ENCODE measurements around the gene MAML2. TPM values are rescaled to one million over a fixed set of nuclear protein-coding genes. Genes with fewer than 3 reads are reported as not detected.
A peak's percentile ranks its signal among the peaks of the same experiment; 100 is the strongest.

Gene MAML2
- total and polyA plus RNA-seq, 8 donors = 1.3 to 22.8 (median 12.1) TPM

DNA sequence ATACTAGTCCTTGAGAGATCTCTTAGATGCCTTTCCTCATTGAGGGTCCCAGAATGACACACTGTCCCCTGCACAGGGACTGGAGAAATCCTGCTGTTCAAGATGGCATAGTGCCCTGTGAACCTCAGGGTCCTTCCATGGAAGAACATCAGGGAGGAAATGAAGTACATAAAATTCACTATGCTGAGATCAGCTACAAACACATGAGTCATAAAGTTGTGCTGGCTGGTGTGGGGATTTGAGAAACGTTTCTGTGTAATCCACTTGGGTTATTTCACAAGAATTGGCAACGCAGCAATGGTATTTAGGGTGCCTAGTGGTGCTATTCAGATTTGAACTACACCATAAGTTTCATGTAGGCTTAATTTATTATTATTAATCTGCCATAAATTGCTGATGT, 174.4 kb downstream of the MAML2 start:
- WGBS, 5 donors = 24 to 42% (median 35%) methylated on average over 2 of the region's 2 CpGs
- peak in 1 of 2 donors; percentile 61 for DNase-seq
- no peaks in the 10 kb centered on the region for H3K27me3 ChIP-seq
- intact Hi-C loops (cut with DNase I; ENCODE audit: low total_unique reads) = no loop called here
- peak overlapping the region in 4 of 5 donors; percentile 19 to 72 (median 54) for H3K27ac ChIP-seq
- peaks cover 15 to 41% (median 21%) of the 10 kb centered on the region in 4 donors for H3K4me1 ChIP-seq
- H3K9me3 ChIP-seq = no peaks in the 10 kb centered on the region
- H3K4me3 ChIP-seq = no peak overlapping the region
- peak; percentile 15 to 60 (median 22) for TF ChIP-seq POLR2AphosphoS5 (IDR thresholded peaks at IDR 0.05)
- TF ChIP-seq, protein P1, sequence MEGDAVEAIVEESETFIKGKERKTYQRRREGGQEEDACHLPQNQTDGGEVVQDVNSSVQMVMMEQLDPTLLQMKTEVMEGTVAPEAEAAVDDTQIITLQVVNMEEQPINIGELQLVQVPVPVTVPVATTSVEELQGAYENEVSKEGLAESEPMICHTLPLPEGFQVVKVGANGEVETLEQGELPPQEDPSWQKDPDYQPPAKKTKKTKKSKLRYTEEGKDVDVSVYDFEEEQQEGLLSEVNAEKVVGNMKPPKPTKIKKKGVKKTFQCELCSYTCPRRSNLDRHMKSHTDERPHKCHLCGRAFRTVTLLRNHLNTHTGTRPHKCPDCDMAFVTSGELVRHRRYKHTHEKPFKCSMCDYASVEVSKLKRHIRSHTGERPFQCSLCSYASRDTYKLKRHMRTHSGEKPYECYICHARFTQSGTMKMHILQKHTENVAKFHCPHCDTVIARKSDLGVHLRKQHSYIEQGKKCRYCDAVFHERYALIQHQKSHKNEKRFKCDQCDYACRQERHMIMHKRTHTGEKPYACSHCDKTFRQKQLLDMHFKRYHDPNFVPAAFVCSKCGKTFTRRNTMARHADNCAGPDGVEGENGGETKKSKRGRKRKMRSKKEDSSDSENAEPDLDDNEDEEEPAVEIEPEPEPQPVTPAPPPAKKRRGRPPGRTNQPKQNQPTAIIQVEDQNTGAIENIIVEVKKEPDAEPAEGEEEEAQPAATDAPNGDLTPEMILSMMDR (IDR thresholded peaks at IDR 0.05) = no peak
- no peaks in the 10 kb centered on the region for H3K36me3 ChIP-seq

DNA sequence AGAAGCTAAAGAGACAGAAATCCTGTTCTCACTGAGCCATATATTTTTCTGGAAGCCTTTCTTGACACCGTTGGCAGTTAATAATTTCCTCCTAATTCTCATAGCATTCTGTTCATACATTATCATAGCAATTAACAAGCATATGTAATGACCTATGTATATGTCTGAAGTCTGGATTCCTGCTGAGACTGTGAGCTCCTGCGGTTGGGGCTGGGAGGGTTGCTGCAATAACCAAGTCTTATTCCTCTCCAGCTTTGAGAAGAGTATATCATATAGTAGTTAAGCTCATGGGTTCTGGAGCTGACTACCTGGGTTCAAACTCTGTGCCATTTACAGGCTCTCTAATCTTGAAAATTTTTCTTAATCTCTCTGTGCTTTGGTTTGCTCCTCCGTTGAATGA, 175.2 kb downstream of the MAML2 start:
- H3K27me3 ChIP-seq = no peaks in the 10 kb centered on the region
- peaks cover 15 to 41% (median 21%) of the 10 kb centered on the region in 4 donors for H3K4me1 ChIP-seq
- no peak for DNase-seq
- H3K36me3 ChIP-seq = no peaks in the 10 kb centered on the region
- no peaks in the 10 kb centered on the region for H3K9me3 ChIP-seq
- H3K4me3 ChIP-seq = no peak overlapping the region
- peak overlapping the region in 1 of 5 donors; percentile 72 for H3K27ac ChIP-seq
- WGBS, 5 donors = 87 to 94% (median 92%) methylated on average over 3 of the region's 3 CpGs
- TF ChIP-seq POLR2AphosphoS5 (IDR thresholded peaks at IDR 0.05) (no peak), POLR2A (IDR thresholded peaks at IDR 0.05) (no peak), EP300 (IDR thresholded peaks at IDR 0.05) (no peak)
- TF ChIP-seq, protein P1 (IDR thresholded peaks at IDR 0.05) = no peak
- intact Hi-C loops (cut with DNase I; ENCODE audit: low total_unique reads) = no loop called here

DNA sequence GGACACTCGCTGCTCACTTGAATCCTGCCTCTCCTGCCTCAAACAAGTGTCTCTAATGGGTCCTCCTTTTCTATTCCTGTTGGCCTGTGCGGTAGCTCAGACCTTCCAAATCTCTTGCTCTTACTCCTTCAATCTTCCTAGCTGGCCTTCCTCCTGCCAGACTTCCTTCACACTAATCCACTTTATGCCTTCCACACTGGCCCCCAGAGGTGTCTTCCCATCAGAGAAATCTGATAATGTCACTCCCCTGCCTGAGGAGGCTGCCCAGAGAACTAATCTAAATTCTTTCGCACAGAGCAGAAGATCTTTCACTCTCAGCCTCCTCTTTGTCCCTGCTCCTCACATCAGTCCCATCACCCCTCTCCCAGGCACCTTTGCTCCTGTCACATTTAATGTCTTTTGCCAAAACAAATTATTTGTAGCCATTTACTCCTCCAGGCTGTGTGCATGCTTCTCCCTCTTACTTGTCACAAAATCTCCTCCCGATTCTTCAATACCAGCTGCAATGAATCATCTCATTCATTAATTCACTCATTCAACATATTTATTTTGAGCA, 175.7 kb downstream of the MAML2 start:
- WGBS, 5 donors = 90 to 93% (median 92%) methylated on average over 4 of the region's 4 CpGs
- Histone ChIP-seq H3K4me3 (no peak overlapping the region), H3K9me3 (no peaks in the 10 kb centered on the region), H3K36me3 (no peaks in the 10 kb centered on the region), H3K27ac (peak overlapping the region in 1 of 5 donors; percentile 42), H3K27me3 (no peaks in the 10 kb centered on the region), H3K4me1 (peaks cover 15 to 41% (median 21%) of the 10 kb centered on the region in 4 donors)
- intact Hi-C loops (cut with DNase I; ENCODE audit: low total_unique reads) = no loop called here
- DNase-seq = no peak
- TF ChIP-seq POLR2AphosphoS5 (IDR thresholded peaks at IDR 0.05) = no peak
- TF ChIP-seq, protein P1 (IDR thresholded peaks at IDR 0.05) = no peak
- no peak for TF ChIP-seq POLR2A (IDR thresholded peaks at IDR 0.05)
- no peak for TF ChIP-seq EP300 (IDR thresholded peaks at IDR 0.05)

DNA sequence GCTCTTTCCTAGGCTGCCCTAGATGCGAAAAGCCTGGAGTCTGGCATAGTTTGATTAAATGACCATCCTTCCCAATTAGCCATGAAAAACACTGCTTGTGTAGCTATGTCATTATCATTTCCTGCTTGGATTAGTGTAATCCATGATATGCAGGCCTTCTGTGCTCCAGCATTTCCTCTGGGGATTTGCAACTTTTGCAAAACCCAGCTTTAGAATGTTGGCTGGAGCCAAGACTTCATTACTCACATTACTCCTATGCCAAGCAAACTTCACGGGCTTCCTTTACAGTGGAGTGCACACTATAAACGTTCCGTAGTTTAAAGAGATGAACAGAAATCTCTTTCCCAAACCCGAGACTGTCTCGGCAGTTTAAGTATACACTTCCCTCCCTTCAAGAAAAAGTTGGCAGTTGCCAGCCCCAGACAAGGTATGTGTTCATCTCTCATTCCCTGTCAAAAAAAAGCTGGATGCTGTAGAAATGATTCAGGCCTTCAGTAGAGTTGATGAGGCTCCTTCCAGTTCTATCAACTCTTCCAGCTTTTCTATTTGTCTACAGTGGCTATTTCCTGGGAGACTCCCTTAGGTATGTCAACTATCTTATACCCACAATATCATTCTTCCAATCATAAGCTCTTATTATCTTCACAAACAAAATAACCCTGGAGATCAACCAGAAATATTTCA, 180.0 kb downstream of the MAML2 start:
- Histone ChIP-seq H3K27me3 (no peaks in the 10 kb centered on the region), H3K4me1 (peaks cover 0 to 17% (median 5%) of the 10 kb centered on the region in 4 donors), H3K27ac (peak overlapping the region in 4 of 5 donors; percentile 50 to 69 (median 66)), H3K4me3 (no peak overlapping the region), H3K9me3 (no peaks in the 10 kb centered on the region), H3K36me3 (no peaks in the 10 kb centered on the region)
- DNase-seq = peak in 1 of 2 donors; percentile 88
- WGBS, 5 donors = 47 to 77% (median 68%) methylated on average over 6 of the region's 6 CpGs
- TF ChIP-seq EP300 (IDR thresholded peaks at IDR 0.05) (no peak), POLR2A (IDR thresholded peaks at IDR 0.05) (no peak), POLR2AphosphoS5 (IDR thresholded peaks at IDR 0.05) (peak in 2 of 3 donors; percentile 48 to 58)
- TF ChIP-seq, protein P1 (IDR thresholded peaks at IDR 0.05) = no peak
- intact Hi-C loops (cut with DNase I; ENCODE audit: low total_unique reads) = loop anchor here (5.0 kb wide), 1 partner anchor 49 kb away; no protein-coding TSS in a partner anchor

All from stomach (tissue), 9 donors.